GM18873 (cell line): ENCODE measurements around the gene H1-8.
"Not testable (repeated sequence)": the region's sequence is repeated elsewhere in the genome, so short reads cannot be mapped to it uniquely, and the experiment has no call there.

Source experiments
- ATAC-seq: cut with Tn5 transposase; IDR thresholded peaks from one replicate; pipeline ENCODE4 v1.9.1; 2021; ENCODE audit warnings: mild to moderate bottlenecking, moderate library complexity, moderate number of reproducible peaks; ENCODE audit not compliant: unreplicated experiment, low FRiP score

H1-8 gene

DNA sequence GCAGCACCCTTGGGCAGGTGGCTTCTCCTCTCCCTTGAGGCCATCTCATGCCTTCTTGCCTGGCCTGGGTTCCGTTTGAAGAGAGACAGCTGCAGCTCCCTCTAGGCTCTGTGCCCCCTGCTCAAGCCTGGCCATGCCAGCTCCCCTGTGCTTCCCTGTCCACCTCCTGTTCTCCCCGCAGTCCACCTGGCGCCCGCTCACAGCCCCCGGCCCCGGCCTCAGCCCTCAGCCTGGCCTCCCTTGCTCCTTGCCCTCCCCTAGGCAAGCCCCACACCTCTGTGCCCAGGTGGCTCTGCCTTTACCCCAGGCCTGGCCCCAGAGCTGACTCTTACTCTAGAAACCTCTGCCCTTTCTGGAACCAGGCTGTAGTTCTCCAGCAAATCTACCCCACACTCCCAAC is 28.4 kb upstream of the H1-8 start:
- ATAC-seq = no peak

DNA sequence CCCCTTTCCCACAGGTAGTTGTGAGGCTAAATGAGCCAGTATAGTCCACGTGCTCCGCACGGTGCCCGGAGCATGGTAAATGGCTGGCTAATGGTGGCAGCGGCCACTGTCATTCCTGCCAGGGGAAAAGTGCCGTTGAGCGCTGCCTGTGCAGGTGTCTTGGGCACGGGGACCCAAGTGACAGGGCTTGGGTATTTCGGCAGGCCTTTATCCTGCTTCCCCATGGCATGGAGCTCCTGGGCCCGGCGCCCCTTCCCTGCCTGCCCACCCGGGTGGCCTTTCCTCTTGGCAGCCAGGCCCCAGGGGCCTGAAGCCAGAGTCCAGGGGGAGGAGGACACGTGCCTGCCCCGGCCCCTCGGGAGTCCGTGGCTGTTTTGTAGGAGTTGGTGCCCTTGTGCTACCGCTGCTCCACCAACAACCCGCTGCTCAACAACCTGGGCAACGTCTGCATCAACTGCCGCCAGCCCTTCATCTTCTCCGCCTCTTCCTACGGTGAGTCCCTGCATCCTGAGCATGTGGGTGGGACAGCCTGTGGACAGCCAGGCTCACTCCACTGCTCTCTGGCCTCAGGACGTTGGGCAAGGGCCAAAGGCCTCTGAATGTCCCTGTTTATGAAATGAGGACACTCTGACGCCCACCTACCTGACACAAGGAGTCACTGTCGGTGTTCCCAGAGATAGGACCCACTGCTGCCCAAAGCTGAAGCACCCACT is 27.7 kb upstream of the H1-8 start:
- not testable (repeated sequence) for ATAC-seq

DNA sequence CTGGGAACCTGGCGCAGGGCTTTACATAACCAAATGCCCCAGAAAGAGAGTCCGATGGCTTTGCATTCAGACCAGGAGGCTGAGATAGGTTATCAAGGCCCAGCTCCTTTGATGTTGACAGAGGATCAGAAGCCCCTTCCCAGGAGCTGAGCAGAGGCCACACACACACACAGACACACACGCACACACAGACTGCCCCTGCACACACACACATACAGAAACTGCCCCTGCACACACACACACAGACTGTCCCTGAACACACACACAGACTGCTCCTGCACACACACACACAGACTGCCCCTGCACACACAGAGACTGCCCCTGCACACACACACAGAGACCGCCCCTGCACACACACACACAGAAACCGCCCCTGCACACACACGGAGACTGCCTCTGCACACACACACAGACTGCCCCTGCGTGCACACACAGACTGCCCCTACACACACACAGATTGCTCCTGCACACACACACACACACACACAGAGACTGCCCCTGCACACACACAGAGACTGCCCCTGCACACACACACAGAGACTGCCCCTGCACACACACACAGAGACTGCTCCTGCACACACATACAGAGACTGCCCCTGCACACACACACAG is 27.0 kb upstream of the H1-8 start:
- not testable (repeated sequence) for ATAC-seq

DNA sequence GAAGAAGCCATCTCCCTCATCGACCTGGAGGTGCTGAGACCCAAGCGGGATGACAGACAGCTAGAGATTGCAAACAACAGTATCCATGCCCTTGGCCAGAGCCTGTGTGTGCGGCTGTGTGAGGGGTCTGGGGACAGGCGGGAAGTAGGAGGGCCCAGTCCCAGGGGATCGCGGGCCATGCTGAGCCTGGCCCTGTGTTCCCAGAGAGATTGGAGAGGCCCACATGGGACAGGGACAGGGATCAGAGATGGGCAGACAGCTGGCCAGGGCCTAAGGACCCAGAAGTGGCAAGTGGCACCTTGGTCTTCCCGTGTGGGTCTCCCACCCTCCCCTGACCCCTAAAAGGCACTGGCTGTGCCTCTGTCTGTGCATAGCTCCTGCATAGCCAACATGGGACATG is 25.5 kb upstream of the H1-8 start:
- ATAC-seq = no peak

DNA sequence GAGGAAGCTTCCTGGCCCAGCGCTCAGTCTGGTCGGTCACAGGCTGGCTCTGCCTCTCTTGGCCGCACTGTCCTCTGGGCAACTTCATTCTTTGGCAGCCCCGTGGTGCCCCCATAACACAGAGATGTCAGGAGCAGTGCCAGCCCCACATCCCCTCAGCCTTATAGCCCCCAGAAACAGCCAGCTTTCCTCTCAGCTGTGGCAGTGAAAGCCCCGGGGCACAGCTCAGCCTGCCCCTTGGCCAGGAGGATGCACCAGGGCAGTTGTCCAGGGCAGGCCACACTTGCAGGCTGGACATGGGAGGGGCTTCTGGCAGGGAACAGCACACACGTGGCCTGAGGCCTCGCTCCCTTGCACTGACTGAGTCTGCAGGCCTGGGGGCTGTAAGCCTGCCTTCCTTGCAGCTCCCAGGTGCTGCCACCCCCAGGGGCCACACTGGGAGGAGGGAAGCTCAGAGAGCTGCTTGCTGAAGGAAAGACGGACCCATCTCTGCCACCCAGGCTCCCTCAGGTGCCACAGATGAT is 24.9 kb upstream of the H1-8 start:
- no peak for ATAC-seq

DNA sequence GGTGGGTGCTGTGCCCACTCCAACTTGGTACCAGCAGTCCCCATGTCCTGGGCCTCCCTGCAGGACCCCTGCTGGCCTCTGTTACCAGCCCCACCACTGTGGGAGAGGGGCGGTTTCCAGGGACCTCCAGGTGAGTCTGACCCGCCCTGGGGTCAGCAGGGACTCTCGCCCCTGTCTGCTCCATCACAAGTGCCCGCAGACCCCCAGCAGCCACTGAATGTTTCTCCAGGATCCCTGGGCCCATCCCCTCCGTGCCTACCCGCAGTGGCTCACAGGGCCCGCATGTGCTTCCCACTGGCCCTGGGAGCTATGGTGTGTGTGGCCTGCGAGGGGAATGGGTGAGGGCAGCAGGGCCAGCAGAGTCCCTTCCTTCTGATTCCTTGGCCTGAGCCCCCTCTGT is 24.4 kb upstream of the H1-8 start:
- ATAC-seq = no peak

DNA sequence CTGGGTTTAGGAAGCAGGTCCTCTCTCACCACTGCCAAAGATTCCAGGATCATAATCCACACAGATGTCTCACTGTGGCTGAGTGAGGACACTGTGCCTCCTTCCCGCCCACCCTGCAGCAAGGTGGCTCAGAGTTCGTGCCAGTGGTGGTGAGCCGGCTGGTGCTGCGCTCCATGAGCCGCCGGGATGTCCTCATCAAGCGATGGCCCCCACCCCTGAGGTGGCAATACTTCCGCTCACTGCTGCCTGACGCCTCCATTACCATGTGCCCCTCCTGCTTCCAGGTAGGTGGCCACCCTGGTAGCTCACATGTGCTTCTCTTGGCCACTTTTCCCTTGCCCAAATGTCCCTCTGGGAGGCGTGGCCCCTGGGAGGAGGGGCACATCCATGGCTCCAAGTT is 23.5 kb upstream of the H1-8 start:
- ATAC-seq = no peak

DNA sequence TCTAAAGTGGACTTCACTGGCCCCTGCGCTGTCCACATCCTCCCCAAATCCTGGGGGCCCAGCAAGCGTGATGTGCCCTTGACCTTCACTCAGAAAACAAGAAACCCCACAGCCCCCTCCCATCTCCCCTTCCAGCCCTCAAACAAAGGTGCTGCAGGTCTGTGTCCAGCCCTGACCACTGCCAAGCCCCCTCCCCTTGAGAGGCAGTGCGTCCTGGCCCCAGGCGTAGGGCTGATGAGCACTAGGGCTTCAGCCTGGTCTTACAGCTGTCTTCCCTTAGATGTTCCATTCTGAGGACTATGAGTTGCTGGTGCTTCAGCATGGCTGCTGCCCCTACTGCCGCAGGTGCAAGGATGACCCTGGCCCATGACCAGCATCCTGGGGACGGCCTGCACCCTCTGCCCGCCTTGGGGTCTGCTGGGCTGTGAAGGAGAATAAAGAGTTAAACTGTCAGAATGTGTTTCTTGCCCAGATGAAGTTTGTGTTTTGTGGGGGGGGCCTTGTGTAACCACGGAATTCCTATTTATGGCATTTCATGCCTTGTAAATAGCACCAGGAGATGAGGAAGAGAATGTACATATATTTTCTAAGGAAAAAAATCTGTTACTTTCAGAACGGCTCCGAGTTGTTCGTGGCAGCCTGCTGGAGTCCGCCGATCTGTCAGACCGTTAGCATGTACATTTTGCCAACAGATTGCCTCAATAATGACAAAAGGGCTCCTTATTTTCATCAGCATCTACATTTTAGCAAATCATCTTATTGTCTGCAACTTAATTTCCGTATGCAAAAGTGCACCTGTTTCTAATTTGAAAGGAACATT is 22.9 kb upstream of the H1-8 start:
- ATAC-seq = no peak

DNA sequence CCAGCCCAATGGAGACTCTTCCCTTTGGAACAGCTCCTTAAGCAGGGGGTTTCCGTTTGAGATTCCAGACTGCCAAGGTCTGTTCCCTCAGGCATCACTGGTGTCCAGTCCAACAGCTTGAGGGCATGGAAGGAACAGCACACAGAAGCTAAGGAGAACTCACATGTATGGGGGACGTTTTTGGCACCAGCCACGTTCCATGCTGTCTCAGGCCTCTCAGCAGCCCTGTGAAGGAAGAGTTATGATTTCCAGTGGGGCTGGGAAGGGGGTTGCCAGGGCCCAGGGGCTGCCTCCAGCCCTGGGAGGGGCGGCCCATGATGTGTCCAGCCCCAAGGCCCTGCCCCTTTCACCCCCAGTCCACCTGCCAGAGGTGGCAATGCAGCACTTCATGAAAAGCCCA is 22.0 kb upstream of the H1-8 start:
- no peak for ATAC-seq

DNA sequence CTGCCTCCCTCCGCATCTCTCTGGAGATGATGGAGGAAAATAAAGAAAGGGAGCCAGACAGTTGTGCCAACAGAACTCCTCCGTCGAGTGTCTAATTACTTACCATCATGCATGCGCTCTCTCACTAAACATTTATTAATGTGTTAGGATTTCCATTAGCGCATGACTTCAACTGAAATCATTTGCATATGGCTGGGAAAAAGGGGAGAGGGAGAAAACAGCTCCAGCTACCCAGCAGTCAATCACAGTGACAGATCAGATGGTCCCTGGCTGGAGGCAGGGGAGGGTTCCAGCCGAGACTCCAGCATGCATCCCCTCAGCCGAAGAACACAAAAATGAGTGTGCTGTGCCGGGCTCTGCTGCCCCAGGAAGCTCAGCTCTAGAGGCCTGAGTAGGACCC is 21.4 kb upstream of the H1-8 start:
- no peak for ATAC-seq

DNA sequence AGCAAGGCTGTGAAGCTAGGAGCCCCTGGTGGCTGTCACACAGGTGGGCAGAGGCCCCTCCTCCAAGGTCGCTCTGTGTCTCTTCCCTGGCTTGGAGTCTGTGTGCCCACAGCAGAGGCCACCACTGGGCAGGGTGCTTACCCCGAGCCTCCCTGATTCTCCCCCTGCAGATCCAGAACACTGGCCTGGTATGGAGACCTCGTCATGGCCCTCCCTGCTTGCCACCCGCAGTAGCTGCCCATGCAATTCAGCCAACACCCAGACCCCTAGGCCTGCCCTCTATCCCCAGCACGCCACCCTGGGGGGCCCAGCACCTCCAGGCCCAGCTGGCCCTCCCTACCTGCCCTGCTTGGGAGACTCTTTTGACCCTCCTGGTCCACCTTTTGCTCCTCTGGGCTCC is 20.0 kb upstream of the H1-8 start:
- no peak for ATAC-seq

DNA sequence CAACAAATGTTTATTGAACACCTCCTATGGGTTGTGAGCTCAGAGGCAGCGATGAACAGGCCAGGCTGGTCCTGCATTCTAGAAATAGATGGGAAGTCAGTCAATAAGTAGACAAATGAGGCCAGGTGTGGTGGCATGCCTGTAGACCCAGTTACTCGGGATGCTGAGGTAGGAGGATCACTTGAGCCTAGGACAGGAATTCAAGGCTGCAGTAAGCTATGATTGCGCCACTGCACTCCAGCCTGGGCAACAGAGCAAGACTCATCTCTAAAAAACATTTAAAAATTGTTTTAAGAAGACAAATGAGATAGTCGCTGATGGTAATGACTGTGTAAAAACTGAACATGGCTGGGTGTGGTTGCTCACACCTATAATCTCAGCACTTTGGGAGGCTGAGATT is 18.9 kb upstream of the H1-8 start:
- ATAC-seq = no peak

DNA sequence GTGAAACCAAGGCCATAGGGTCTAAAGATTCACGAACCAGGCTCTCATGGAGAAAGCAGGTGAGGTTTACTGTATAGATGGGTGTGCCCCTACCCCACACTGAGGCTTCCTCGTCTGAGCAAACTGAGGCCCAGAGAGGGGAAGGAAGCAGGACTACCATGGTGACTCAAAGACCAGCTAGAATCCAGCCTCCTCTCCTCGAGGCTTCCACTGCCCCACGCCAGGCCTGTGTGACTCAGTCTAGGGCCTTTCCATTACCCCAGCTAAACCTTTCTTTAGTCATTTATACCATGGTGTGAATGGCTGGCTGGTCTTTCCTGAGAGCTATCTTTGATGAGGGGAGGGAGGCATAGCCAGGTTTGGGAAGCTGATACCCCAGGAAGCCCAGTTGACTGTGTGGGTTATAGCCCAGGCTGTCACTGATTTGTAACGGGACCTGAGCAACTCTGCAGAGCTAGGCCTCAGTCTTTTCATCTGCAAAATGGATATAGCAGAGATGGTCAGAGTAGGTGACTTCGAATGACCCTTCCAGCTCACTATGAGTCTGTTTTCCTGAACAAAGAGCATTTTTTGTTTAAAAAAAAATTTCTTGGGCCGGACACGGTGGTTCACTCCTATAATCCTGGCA is 17.5 kb upstream of the H1-8 start:
- ATAC-seq = no peak

DNA sequence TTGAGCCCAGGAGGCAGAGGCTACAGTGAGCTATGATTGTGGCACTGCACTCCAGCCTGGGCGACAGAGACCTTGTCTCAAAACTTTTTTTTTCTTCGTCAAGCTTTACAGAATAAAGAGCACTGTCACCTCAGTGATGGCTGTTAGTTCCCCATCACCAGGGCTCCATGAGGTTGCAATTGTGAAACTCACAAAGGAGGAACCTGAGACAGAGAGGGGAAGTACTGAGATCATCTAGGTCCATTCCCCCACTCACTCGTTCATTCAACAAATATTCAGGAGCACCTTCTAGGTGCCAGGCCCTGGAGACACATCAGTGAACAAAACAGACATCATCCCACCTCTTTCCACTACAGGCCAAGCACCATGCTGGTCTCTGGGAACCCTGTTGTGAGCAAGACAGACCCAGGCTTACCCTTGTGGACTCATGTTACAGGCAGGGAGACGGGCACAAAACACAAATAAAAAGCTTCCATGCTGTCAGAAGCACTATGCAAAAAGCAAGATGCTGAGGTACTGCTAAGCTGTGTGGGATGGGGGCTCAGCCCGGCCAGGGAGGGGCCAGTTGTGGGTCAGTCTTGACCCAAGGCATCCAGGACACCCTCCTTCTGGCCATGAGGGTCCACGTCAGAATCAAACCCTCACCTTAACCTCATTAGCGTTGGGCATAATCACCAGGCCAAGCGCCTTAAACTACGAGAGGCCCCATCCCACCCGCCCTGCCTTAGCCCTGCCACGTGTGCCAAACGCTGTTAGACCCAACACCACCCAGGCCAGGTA is 16.7 kb upstream of the H1-8 start:
- peak; percentile 73 for ATAC-seq

DNA sequence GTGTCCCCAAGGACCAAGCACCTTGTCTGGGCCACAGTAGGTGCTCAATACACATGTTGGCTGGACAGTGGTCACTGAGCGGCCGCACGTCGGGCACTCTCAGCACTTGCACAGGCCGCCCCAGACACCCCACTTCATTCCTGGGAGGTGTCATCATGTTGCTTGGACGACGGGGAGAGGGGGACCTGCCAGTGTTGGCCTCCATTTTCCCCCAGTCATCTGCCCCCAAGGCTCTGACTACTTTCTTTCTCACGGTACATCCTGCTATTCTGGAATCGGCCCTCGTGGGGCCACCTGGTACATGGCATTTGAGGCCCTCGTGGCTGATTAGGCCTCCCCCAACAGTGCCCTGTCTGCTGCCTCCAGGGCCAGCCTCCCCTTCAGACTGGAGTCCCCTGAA is 15.7 kb upstream of the H1-8 start:
- no peak for ATAC-seq

DNA sequence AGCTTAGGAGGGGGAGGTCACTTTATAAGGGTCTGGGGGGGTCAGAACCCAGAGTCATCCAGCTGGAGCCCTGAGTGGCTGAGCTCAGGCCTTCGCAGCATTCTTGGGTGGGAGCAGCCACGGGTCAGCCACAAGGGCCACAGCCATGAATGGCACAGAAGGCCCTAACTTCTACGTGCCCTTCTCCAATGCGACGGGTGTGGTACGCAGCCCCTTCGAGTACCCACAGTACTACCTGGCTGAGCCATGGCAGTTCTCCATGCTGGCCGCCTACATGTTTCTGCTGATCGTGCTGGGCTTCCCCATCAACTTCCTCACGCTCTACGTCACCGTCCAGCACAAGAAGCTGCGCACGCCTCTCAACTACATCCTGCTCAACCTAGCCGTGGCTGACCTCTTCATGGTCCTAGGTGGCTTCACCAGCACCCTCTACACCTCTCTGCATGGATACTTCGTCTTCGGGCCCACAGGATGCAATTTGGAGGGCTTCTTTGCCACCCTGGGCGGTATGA is 14.3 kb upstream of the H1-8 start, which contains the start of gene RHO:
Gene RHO, plus strand, starts transcription at position 51 of the 512 bp plus-strand sequence. Its CDS starts 95 bp downstream, at position 146.
- ATAC-seq = no peak

DNA sequence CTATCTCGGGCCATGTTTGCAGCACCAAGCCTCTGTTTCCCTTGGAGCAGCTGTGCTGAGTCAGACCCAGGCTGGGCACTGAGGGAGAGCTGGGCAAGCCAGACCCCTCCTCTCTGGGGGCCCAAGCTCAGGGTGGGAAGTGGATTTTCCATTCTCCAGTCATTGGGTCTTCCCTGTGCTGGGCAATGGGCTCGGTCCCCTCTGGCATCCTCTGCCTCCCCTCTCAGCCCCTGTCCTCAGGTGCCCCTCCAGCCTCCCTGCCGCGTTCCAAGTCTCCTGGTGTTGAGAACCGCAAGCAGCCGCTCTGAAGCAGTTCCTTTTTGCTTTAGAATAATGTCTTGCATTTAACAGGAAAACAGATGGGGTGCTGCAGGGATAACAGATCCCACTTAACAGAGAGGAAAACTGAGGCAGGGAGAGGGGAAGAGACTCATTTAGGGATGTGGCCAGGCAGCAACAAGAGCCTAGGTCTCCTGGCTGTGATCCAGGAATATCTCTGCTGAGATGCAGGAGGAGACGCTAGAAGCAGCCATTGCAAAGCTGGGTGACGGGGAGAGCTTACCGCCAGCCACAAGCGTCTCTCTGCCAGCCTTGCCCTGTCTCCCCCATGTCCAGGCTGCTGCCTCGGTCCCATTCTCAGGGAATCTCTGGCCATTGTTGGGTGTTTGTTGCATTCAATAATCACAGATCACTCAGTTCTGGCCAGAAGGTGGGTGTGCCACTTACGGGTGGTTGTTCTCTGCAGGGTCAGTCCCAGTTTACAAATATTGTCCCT is 13.4 kb upstream of the H1-8 start:
- no peak for ATAC-seq

DNA sequence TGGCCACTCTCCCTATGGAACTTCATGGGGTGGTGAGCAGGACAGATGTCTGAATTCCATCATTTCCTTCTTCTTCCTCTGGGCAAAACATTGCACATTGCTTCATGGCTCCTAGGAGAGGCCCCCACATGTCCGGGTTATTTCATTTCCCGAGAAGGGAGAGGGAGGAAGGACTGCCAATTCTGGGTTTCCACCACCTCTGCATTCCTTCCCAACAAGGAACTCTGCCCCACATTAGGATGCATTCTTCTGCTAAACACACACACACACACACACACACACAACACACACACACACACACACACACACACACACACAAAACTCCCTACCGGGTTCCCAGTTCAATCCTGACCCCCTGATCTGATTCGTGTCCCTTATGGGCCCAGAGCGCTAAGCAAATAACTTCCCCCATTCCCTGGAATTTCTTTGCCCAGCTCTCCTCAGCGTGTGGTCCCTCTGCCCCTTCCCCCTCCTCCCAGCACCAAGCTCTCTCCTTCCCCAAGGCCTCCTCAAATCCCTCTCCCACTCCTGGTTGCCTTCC is 12.7 kb upstream of the H1-8 start:
- no peak for ATAC-seq

DNA sequence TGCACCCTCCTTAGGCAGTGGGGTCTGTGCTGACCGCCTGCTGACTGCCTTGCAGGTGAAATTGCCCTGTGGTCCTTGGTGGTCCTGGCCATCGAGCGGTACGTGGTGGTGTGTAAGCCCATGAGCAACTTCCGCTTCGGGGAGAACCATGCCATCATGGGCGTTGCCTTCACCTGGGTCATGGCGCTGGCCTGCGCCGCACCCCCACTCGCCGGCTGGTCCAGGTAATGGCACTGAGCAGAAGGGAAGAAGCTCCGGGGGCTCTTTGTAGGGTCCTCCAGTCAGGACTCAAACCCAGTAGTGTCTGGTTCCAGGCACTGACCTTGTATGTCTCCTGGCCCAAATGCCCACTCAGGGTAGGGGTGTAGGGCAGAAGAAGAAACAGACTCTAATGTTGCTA is 12.2 kb upstream of the H1-8 start:
- no peak for ATAC-seq
